ENCODE results near the gene TEKT3. TPM values are rescaled to one million over a fixed set of nuclear protein-coding genes. Genes with fewer than 3 reads are reported as not detected.

Gene TEKT3
- total and polyA plus RNA-seq, 7 donors: 0.05 to 0.97 (median 0.38) TPM; not detected in 3

GRCh38 chr17:15348021-15348420, 6.6 kb upstream of the TEKT3 start:
- H3K36me3 ChIP-seq (ENCODE audit: insufficient read depth in 1 of 2, low read depth in 1 of 2): no peaks in the 10 kb centered on the region
- 9 to 15% (median 10%) methylated on average over 4 of the region's 4 CpGs for WGBS, 3 donors
- no peak overlapping the region for H3K4me3 ChIP-seq
- intact Hi-C loops (cut with DNase I): loop anchor here in 1 of 2 donors (10.0 kb wide), 1 partner anchor 83 kb away; the partner anchor contains the start of gene PMP22
- ATAC-seq (no peak), DNase-seq (no peak)
- no peak overlapping the region for H3K27ac ChIP-seq
- peaks cover 19% of the 10 kb centered on the region for H3K4me1 ChIP-seq
- no peaks in the 10 kb centered on the region for H3K27me3 ChIP-seq (ENCODE audit: insufficient read depth in 3 of 3, low read length in 2 of 3)
- H3K9me3 ChIP-seq: no peaks in the 10 kb centered on the region
- no peak for TF ChIP-seq CTCF (IDR thresholded peaks at IDR 0.05)

- TF ChIP-seq CTCF (IDR thresholded peaks at IDR 0.05): no peak
- Histone ChIP-seq H3K27ac (no peak overlapping the region), H3K9me3 (no peaks in the 10 kb centered on the region), H3K36me3 (ENCODE audit: insufficient read depth in 1 of 2, low read depth in 1 of 2) (no peaks in the 10 kb centered on the region), H3K27me3 (ENCODE audit: insufficient read depth in 3 of 3, low read length in 2 of 3) (peaks cover 0 to 1% (median 0%) of the 10 kb centered on the region in 3 donors), H3K4me1 (peaks cover 7% of the 10 kb centered on the region), H3K4me3 (no peak overlapping the region)
- intact Hi-C loops (cut with DNase I): loop anchor here in 1 of 2 donors (10.0 kb wide), 1 partner anchor 81 kb away; the partner anchor contains the start of gene PMP22
- 61 to 85% (median 67%) methylated on average over 13 of the region's 13 CpGs for WGBS, 3 donors
- no peak for DNase-seq
- ATAC-seq: no peak
These were observed 4.7 kb upstream of the TEKT3 start for GRCh38 chr17:15346066-15346595.

GRCh38 chr17:15343749-15344148, 2.4 kb upstream of the TEKT3 start:
- intact Hi-C loops (cut with DNase I): loop anchor here in 1 of 2 donors (10.0 kb wide), 1 partner anchor 79 kb away; the partner anchor contains the start of gene PMP22
- 86 to 93% (median 88%) methylated on average over 4 of the region's 4 CpGs for WGBS, 3 donors
- no peak for ATAC-seq
- H3K36me3 ChIP-seq (ENCODE audit: insufficient read depth in 1 of 2, low read depth in 1 of 2): no peaks in the 10 kb centered on the region
- peaks cover 3% of the 10 kb centered on the region for H3K4me1 ChIP-seq
- H3K27ac ChIP-seq: no peak overlapping the region
- no peak for DNase-seq
- no peak for TF ChIP-seq CTCF (IDR thresholded peaks at IDR 0.05)
- no peaks in the 10 kb centered on the region for H3K9me3 ChIP-seq
- peaks cover 0 to 1% (median 0%) of the 10 kb centered on the region in 3 donors for H3K27me3 ChIP-seq (ENCODE audit: insufficient read depth in 3 of 3, low read length in 2 of 3)
- H3K4me3 ChIP-seq: no peak overlapping the region

- intact Hi-C loops (cut with DNase I): loop anchor here in 1 of 2 donors (10.0 kb wide), 1 partner anchor 78 kb away; the partner anchor contains the start of gene PMP22
- no peak overlapping the region for H3K27ac ChIP-seq
- no peaks in the 10 kb centered on the region for H3K36me3 ChIP-seq (ENCODE audit: insufficient read depth in 1 of 2, low read depth in 1 of 2)
- ATAC-seq: no peak
- peaks cover 3% of the 10 kb centered on the region for H3K4me1 ChIP-seq
- no peak for TF ChIP-seq CTCF (IDR thresholded peaks at IDR 0.05)
- WGBS, 3 donors: 71 to 75% (median 73%) methylated on average over 7 of the region's 7 CpGs
- H3K9me3 ChIP-seq: no peaks in the 10 kb centered on the region
- DNase-seq: no peak
- no peak overlapping the region for H3K4me3 ChIP-seq
- peaks cover 0 to 1% (median 0%) of the 10 kb centered on the region in 3 donors for H3K27me3 ChIP-seq (ENCODE audit: insufficient read depth in 3 of 3, low read length in 2 of 3)
These were observed 1.1 kb upstream of the TEKT3 start for GRCh38 chr17:15342460-15342859.
